Panc1 (cell line): ENCODE measurements around the gene KLHL35. TPM values are rescaled to one million over a fixed set of nuclear protein-coding genes. Genes with fewer than 3 reads are reported as not detected.

Experiments
- ATAC-seq: fragments of 200-7000 bp; cut with Tn5 transposase; 2 replicates; pipeline ENCODE4 v1.9.1; 2020; ENCODE audit warnings: mild to moderate bottlenecking, moderate library complexity
- BruUV-seq: library from RNA; stranded (reverse); fragments of 400-500 nt; replicated peaks from 2 replicates; lab custom pipeline; 2021; lab: Mats Ljungman, UMichigan
- CTCF ChIA-PET: fragments of 300-600 bp; sonication (Branson Sonifier 250); formaldehyde crosslinking; loops from one replicate; lab custom pipeline; 2022; ENCODE audit warnings: antibody characterized with exemption; lab: Charles Lee
- POLR2A ChIA-PET: fragments of 300-600 bp; sonication (Branson Sonifier 250); formaldehyde crosslinking; loops from one replicate; lab custom pipeline; 2022; ENCODE audit warnings: antibody characterized with exemption; lab: Charles Lee
- DNase-seq: peaks from one replicate; pipeline ENCODE4 v3.0.0-alpha.2; 2010; ENCODE audit warnings: low read depth, low spot score
- H3K27ac ChIP-seq: 2 replicates; pipeline ENCODE4 v1.5.1; 2011; ENCODE audit warnings: mild to moderate bottlenecking, low read length, inconsistent platforms
- H3K27me3 ChIP-seq: fragments of 200-500 bp; sonication (Bioruptor generic); 2 replicates; pipeline ENCODE4 v1.6.0; 2014; ENCODE audit warnings: low read length, inconsistent platforms; ENCODE audit not compliant: control insufficient read depth, insufficient read depth
- H3K36me3 ChIP-seq: fragments of 200-500 bp; sonication (Bioruptor generic); 2 replicates; pipeline ENCODE4 v1.5.1; 2014; ENCODE audit warnings: inconsistent platforms, mild to moderate bottlenecking, low read length, moderate library complexity; ENCODE audit not compliant: control insufficient read depth, insufficient read depth
- H3K4me1 ChIP-seq: 2 replicates; pipeline ENCODE4 v1.5.1; 2011; ENCODE audit warnings: inconsistent platforms, mild to moderate bottlenecking, low read length, moderate library complexity; ENCODE audit not compliant: control insufficient read depth, insufficient read depth
- H3K4me3 ChIP-seq, 2 experiments: 2 replicates each; pipeline ENCODE4 v1.5.1; 2011 to 2012; ENCODE audit warnings: low read depth in 2 of 2, low read length in 2 of 2, mild to moderate bottlenecking in 2 of 2, inconsistent platforms in 1 of 2, moderate library complexity in 1 of 2
- H3K9me3 ChIP-seq: fragments of 200-500 bp; sonication (Bioruptor generic); 2 replicates; pipeline ENCODE4 v1.5.1; 2014; ENCODE audit warnings: low read depth, mild to moderate bottlenecking, inconsistent platforms, low read length, moderate library complexity; ENCODE audit not compliant: control insufficient read depth, insufficient read depth
- POLR2AphosphoS5 ChIP-seq: IDR thresholded peaks from 2 replicates; pipeline ENCODE4 v1.6.1; 2012; ENCODE audit warnings: mild to moderate bottlenecking, low read depth, low read length, moderate library complexity
- REST ChIP-seq, 2 experiments: IDR thresholded peaks; 2 replicates each; pipeline ENCODE4 v1.6.1; 2011 to 2012; ENCODE audit warnings: low read depth in 2 of 2, control low read depth in 1 of 2, low read length in 1 of 2, mild to moderate bottlenecking in 1 of 2, moderate library complexity in 1 of 2; ENCODE audit not compliant: insufficient read depth in 1 of 2
- SIN3A ChIP-seq: IDR thresholded peaks from 2 replicates; pipeline ENCODE4 v1.6.1; 2012; ENCODE audit warnings: low read depth, mild to moderate bottlenecking, low read length, moderate library complexity, borderline replicate concordance; ENCODE audit not compliant: insufficient read depth
- TCF7L2 ChIP-seq: IDR thresholded peaks from 2 replicates; pipeline ENCODE4 v1.6.1; 2011; ENCODE audit warnings: mild to moderate bottlenecking, low read depth, low read length, inconsistent platforms
- in situ Hi-C: cut with HindIII; loops from 2 replicates; pipeline ENCODE4 v1.10.0; 2016; ENCODE audit warnings: low sequenced_read_pairs, low pct_unique_long_range_greater_than_20kb
- intact Hi-C: fragments of 100-400 bp; cut with micrococcal nuclease; formaldehyde crosslinking; loops from one replicate; pipeline ENCODE4 v1.10.0; 2022; ENCODE audit not compliant: unreplicated experiment
- total RNA-seq: library from RNA; stranded (reverse); gene quantifications from one replicate; pipeline ENCODE4 v1.2.1, GENCODE V29; 2021; ENCODE audit not compliant: unreplicated experiment
- TF ChIP-seq, protein P1 (sequence below): fragments of 450-650 bp; IDR thresholded peaks from 2 replicates; pipeline ENCODE4 v1.5.1; 2017; ENCODE audit warnings: mild to moderate bottlenecking

Gene KLHL35
- total RNA-seq, 1 experiment from 2014 or later: 10.9 TPM

GRCh38 chr11:75376175-75376574 is 56.8 kb downstream of the KLHL35 start:
- ChIA-PET CTCF (no interaction called here), POLR2A (no interaction called here)
- intact Hi-C loops (no loop called here), in situ Hi-C loops (no loop called here)
- Histone ChIP-seq H3K9me3 (no peaks in the 10 kb centered on the region), H3K36me3 (no peaks in the 10 kb centered on the region), H3K4me3 (no peak overlapping the region), H3K27me3 (no peaks in the 10 kb centered on the region), H3K4me1 (peaks cover 29% of the 10 kb centered on the region), H3K27ac (no peak overlapping the region; the same call in 1 of the 2 replicates)
- no peak for TF ChIP-seq POLR2AphosphoS5
- TF ChIP-seq, protein P1, sequence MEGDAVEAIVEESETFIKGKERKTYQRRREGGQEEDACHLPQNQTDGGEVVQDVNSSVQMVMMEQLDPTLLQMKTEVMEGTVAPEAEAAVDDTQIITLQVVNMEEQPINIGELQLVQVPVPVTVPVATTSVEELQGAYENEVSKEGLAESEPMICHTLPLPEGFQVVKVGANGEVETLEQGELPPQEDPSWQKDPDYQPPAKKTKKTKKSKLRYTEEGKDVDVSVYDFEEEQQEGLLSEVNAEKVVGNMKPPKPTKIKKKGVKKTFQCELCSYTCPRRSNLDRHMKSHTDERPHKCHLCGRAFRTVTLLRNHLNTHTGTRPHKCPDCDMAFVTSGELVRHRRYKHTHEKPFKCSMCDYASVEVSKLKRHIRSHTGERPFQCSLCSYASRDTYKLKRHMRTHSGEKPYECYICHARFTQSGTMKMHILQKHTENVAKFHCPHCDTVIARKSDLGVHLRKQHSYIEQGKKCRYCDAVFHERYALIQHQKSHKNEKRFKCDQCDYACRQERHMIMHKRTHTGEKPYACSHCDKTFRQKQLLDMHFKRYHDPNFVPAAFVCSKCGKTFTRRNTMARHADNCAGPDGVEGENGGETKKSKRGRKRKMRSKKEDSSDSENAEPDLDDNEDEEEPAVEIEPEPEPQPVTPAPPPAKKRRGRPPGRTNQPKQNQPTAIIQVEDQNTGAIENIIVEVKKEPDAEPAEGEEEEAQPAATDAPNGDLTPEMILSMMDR: no peak; the same call in 1 of the 2 replicates
- no peak for TF ChIP-seq REST (IDR thresholded peaks at IDR 0.05; ENCODE audit: insufficient read depth in 1 of 2, low read depth in 2 of 2, low read length in 1 of 2)
- TF ChIP-seq SIN3A: no peak
- TF ChIP-seq TCF7L2: no peak
- DNase-seq: no peak
- no TSS peak for BruUV-seq
- ATAC-seq: no peak

GRCh38 chr11:75375626-75376025 is 57.4 kb downstream of the KLHL35 start:
- Histone ChIP-seq H3K4me1 (peaks cover 25% of the 10 kb centered on the region), H3K36me3 (no peaks in the 10 kb centered on the region), H3K4me3 (no peak overlapping the region), H3K27ac (no peak overlapping the region), H3K27me3 (no peaks in the 10 kb centered on the region), H3K9me3 (no peaks in the 10 kb centered on the region)
- intact Hi-C loops (no loop called here), in situ Hi-C loops (no loop called here)
- ATAC-seq: no peak; the same call in 1 of the 2 replicates
- CTCF ChIA-PET: no interaction called here
- no peak for DNase-seq
- BruUV-seq: no TSS peak
- no peak for TF ChIP-seq POLR2AphosphoS5
- no peak for TF ChIP-seq SIN3A
- no peak for TF ChIP-seq TCF7L2
- TF ChIP-seq REST (IDR thresholded peaks at IDR 0.05; ENCODE audit: insufficient read depth in 1 of 2, low read depth in 2 of 2, low read length in 1 of 2): no peak
- TF ChIP-seq, protein P1: no peak
- POLR2A ChIA-PET: no interaction called here
